Ramos (cell line): ENCODE measurements around the gene FOXL2NB.

Source experiments
- in situ Hi-C: fragments of 300-500 bp; cut with MboI; formaldehyde crosslinking; loops from one replicate; pipeline ENCODE4 v1.14.3; 2022; ENCODE audit warnings: low sequenced_read_pairs; ENCODE audit not compliant: unreplicated experiment

FOXL2NB gene

DNA sequence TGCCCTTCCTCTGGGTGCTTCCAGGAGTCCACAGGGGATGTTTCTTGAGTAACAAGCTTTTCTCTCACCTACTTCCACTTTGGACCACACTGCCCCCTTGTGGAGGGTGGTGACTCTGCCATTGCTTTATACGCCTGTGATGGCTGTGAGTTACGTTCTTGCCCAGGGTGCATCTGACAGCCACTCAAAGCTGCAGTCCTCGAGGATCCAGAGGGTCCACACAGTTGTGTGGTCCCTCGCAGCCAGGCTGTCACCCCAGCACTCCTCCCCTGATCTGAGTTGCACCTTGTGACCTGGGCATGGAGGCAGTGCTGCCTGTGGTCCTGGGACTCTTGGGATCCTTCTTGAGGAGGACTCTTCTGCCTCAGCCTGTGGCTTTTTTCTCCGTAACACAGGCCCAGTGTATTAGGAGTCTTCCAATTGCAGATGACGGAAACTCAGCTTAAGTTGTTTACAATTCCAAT is 23.5 kb upstream of the FOXL2NB start:
- in situ Hi-C loops: loop anchor here (5.0 kb wide), 1 partner anchor 461 kb away; no protein-coding TSS in a partner anchor

DNA sequence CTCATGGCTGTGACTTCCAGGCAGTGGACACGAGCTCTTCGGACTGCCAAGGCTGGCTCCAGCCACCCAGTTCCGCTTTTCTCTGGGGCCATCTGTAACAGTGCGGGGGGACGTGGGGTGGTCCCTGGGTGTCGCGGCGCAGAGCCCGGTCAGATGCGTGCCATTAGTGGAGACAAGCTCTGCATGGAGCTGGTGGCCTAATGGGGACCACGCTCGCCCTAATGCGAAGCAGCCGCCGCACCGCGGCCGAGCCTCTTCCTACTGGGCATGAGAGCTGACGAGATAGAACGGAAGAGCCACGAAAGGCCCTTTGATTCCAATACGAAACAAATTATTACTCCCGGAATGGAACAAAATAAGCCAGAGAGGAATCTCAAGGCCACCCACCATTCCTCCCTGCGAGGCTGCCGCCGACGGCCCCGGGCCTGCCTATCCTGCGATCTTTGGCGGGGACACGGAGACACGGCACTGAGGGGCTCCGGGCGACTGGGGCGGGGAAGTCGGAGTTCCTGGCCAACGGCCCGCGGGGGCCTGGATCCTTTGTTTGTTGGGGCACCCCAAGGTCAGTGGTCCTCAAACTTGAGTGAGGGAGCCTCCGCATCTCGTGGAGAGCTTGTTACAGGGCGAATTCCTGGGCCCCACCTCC is 18.2 kb upstream of the FOXL2NB start:
- in situ Hi-C loops: no loop called here

DNA sequence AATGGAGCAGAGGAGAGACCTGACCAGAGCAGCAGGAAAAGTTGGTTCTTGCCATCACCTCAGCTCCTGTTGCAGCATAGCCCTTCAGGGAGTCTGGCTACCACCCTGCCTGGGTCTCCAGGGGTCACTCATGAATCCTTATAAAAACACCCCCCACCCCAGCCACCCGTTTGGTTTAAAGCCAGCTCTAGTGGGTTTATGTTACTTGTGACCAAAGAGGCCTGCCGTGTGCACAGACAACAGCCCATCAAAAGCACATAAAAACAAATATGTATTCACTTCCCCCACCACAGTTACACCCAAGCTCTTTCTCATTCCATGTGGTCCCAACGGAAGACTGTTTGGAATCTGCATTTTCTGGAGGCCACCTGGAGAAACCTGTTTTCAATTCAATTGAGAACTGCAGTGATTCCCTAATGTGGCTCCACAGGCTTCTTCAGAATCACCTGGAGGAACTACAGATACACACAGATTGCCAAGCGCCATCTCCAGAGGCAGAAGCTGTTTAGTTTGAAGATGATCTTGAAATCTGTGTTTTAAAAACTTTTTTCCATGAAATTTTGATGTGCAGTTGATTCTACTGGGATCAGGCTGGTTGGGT is 13.8 kb upstream of the FOXL2NB start:
- in situ Hi-C loops: loop anchor here (10.0 kb wide), 1 partner anchor 868 kb away; no protein-coding TSS in a partner anchor

DNA sequence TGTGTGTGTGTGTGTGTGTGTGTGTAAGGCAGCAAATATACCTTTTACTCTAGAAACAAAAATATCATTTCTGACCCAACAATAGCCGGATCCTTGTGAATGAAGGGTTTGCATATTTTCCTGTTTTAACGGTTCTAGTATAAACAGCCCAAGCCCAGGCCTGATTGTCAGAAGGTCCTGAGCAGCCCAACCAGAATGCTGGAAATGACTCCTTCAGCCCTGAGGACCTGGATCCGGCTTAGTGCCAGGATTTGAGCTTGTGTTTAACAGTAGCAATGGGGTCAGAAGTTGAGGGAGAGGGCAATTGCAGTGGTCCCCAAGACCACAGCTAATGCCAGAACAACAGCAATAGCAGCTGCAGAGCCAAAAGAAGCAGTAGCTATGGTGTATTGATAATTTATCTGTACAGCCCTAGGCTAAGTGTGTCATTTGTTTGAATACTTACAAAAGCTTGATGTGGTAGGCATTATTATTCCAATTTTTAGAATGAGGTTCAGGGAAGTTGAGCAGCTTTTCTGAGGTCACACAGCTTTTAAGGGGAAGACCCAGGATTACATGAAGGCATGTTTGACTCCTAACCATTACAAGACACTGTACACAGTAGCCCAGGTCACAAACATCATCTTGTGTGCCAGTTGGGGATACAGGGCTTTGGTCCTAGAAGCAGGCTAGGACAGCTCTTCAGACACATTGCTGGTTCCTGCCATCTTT is 12.9 kb upstream of the FOXL2NB start:
- in situ Hi-C loops: loop anchor here (10.0 kb wide), 1 partner anchor 869 kb away; no protein-coding TSS in a partner anchor

DNA sequence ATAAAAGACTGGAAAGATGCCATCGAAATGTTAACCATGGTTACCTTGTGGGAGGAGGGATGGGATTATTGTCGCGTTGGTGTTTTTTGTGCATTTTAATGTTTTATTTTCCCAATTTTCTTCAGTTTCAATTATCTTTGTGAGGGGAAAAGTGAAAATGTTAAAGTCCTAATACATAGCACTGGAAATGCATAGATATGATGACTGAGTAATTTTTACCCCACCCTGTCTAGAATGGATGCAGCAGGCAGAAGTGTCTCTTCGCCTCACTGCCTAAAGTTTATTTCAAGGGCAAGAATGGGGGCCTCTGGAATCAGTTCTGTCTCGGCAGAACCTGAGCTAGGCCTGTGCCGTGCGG is 11.5 kb upstream of the FOXL2NB start:
- in situ Hi-C loops: loop anchor here (5.0 to 10.0 kb wide), 2 partner anchors 397 to 871 kb away; no protein-coding TSS in a partner anchor

DNA sequence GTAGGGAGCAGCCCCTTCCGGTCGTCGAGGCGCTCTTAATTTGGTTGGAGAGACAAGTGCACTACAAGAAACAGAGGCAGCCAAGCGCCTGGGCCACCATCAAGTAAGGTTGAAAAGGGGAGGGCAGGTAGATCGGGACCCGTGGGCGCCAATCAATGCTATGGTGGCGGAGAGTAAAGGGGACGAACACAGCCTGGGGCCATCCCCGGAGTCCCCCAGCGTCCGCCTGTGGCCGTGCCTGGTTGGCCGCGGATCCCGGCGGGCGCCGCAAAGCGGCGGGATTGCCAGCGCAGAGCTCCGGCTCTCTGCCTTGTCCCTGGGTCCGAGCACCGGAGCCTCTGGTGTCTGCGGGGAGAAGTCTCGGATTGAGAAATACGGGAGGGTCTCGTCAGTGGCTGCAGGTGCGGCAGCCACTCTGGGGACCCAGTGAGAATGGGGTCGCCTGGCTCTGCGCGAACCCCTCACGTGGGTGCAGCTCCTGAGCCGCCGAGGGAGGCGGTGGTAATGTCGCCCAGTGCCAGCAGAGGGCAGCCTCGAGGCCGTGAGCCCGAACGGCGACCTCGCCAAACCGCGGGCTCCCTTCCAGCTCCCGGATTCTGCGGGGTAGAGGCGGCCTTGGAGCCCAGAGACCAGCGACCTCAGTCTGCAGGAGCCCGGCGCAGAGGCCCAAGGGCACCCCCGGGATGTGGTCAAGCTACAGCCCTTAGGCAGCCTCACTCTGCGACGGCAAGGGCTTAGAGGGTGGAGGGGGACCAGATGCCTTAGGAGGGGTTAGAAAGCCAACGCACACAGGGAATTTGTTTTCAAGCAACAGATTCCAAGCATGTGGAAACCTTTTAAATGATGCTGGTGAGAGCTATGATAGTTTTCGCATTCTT is 10.9 kb upstream of the FOXL2NB start:
- in situ Hi-C loops: loop anchor here (5.0 to 10.0 kb wide), 2 partner anchors 396 to 871 kb away; no protein-coding TSS in a partner anchor

DNA sequence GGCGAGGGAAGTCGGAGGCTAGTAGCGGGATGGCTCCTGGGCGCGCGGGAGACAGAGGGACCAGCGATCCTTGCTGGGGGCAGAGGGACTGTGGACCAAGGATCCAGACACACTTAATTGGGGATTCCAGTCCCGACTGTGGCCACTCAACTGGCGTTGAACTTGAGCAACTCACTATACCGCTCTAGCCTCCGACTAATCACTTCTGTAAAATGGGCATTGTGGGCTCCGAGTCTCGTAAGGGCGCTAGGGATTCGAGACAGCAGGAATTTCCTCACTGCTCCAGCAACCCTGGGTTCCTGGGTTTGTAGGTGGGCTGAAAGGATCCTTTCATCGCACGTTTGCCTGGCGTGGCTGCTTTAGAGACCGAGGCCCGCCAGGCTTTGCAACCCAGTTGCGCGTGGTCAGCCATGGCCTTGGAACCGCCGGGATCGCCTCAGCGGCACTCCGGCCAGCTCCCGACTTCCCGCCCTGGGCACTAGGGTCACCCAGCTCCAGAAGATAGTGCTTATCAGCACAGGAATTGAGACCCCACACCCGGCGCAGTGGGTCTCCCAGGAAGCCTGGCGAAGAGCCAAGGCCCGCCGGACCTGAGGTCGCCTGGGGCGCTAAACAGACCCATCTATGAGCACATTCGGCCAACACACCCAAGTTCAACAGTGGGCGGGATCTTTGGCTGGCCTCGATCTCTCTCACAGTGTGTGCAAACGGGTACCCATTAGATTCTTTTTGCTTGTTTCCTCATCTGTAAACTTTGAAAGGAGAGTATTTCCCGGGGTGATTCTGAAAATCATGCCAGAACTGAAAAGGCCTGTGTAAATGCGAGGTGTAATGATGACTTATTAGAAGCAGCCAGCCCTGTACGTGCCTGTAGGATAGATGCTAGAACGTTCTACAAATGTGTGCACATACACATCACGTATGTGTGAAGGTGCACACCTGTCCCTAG is 10.0 kb upstream of the FOXL2NB start:
- in situ Hi-C loops: loop anchor here (5.0 to 10.0 kb wide), 2 partner anchors 395 to 872 kb away; no protein-coding TSS in a partner anchor

DNA sequence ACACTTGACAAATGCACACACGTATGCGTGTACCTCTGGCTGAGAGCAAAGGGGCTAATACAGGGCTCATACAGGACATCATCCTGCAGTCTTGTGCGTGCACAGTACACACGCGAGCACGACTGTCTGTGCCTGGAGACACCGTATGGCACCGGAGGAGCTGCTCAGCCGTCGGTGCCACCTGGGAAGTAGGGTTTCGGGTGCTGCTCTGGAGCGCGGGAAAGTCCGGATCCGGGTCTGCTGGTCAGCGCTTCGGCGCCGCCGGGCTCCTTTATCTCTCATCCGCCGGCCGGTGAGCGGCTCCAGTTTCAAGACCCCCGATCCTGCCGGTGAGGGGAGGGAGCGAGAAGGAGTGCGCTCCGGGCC is 9.3 kb upstream of the FOXL2NB start:
- in situ Hi-C loops: loop anchor here (5.0 to 10.0 kb wide), 2 partner anchors 395 to 873 kb away; no protein-coding TSS in a partner anchor

DNA sequence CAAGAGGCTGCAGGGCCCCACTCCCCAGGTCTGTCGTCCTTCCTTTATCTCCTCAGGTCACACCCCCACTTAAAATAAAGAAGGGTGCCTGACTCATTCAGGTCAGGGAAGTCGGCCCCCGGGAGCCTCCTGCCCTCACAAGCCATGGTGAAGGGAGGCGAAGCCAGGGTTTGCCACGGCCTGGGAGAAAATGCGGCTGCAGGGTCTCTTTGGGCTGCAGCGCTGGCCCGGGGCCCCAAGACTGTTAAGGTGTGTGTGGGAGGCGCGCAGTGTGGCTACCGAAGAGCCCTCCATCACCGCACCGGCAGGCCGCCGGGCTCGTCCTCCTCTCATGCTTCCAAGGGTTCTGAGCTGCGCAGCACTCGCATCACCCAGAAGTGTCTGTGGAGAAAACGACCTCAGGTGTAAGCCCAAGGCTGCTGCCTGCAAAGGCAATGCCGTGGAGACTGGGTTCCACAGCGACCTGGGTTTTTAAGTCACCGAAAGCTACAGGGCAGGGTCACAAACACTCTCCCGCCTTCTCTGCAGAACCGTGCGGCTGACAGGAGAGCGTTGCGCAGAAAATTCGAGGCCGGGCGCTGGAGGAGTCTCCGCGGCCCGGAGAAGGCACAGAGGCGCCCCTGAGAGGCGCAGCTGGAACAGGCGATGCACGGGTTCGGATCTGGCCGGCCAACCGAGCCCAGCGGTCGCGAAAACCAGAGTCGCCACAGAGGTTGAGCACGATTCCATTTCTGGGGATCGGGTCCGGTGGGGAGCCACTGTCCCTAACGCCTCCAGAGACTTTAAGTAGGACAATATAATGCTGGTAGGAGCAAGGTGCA is 8.8 kb upstream of the FOXL2NB start:
- in situ Hi-C loops: loop anchor here (5.0 to 10.0 kb wide), 2 partner anchors 394 to 873 kb away; no protein-coding TSS in a partner anchor

DNA sequence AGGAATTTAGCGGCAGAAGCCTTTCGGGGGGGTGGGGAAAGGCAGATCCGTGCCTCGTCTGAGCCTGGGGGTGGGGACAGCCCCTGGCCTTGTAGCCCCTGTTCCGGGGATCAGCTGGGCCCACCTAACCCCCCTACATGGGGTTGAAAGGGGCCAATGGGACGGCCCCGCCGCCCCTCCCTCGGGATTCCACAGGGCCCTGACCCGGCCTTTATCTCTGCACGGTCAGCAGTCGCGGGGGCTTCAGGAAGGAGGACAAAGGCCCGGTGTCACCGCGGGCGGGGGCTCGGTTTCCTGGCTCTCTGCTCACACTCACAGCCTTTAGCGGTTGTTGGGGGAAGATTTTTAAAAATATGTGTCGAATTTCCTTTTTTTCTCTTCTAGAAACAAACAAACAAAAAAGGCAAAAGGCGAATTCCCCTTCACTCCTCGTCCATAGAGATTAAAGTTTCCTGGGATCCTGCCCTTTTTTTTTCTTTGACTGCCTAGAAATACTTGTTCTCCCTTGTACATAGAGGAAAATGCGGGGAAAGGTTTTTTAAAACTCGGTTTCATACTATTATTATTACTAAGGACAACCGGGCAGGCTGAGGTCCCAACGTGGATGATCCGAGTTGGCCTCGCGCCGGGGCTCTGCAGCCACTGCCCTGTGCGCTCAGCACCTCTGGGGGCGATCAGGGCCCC is 8.0 kb upstream of the FOXL2NB start:
- in situ Hi-C loops: loop anchor here (5.0 to 10.0 kb wide), 2 partner anchors 393 to 874 kb away; no protein-coding TSS in a partner anchor

DNA sequence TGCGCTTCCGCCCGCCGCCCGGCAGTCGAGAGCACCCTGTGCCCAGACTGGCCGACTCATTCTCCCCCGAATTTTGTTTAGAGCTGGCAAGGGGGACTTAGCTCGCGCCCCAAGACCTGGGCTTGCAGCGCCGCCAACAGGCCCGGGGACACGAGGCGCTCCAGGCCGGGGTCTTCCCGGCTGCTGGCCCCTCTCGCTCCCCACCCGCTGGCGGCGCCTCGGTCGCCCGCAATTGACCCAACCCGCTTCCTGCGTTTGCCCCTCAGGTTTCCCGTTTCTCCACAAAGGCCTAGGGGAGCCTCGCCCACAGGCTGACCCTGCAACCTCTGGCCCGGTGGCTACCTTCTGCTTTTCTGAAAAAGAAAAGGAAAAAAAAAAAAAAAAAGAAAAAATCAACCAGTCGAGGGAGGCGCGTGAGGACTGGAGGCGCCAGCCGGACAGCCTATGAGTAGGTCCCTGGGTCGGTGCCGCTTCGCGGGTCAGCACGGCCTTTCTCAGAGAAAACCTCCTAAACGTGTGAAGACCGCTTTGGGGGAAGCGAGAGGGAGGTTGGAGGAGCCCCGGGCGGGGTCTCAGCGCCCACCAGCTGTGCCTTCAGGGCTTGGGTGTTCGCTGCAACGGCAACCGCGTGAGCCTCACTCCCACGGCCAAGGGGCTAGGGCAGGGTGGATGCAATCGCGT is 7.3 kb upstream of the FOXL2NB start:
- in situ Hi-C loops: loop anchor here (5.0 to 10.0 kb wide), 2 partner anchors 393 to 875 kb away; no protein-coding TSS in a partner anchor

DNA sequence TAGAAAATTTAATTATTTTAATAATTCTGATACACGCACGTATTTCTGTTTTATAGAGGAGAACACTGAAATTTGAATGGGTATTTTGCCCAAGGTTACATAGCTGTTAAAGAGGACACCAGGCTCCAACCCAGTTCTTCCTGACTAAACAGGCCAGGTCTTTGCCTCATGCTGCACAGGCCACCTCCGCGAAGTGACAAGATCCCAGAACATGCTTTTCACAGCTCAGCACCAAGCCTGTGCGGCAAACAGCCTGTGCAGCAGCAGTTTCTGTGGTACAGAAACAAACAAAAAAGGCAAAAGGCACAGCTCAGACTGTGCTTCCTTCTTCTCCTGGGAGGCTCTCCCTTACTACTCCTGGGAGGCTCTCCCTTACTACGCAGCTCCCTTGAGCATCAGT is 6.6 kb upstream of the FOXL2NB start:
- in situ Hi-C loops: no loop called here

DNA sequence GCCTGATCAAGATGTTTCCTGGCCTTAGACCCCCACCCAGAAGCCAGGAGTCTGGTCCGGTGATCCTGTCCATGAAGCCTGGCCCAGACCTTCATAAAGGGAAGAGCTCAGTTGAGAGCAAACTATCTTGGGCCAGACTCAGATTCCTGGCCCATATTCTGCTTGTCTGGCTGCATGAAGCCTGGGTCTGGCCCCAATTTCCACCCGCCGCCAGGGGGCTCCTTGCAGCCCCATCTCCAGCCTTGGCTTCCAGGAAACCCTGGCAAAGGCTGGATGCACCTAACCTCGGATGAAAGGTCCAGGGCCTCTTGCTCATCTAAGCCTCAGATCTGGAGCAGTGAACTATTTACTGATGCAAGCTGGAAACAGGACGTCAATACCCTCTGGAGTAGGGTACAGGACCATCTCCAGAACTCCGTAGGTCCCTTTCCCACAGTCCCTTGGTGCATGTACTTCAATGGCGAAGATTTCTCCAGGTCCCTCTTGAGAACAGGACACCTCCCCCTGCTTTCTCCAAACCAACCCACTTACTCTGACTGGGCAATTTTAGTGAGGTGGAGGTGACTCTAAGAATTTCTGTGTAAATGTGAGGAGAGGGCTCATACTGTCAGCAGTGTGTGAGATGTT is 5.6 kb upstream of the FOXL2NB start:
- in situ Hi-C loops: no loop called here

DNA sequence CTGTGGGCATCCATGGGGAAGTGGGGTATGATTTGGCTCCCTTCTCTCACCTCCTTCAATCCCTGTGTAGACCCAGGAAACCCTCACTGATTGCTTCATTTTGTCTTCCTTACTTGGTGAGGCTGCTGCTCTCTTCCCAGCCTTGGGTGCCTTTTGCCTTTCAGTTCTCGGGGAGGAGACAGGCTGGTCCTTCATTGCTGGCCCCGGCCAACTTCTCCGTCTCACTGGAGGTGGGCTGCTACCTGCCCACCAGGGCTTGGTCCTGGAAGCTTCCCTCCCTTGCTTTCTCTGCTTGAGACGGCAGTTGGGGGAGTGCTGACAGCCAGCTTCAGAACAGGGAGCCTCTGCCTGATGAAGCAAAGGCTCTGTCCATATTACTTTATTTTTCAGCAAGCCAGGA is 4.7 kb upstream of the FOXL2NB start:
- in situ Hi-C loops: no loop called here

DNA sequence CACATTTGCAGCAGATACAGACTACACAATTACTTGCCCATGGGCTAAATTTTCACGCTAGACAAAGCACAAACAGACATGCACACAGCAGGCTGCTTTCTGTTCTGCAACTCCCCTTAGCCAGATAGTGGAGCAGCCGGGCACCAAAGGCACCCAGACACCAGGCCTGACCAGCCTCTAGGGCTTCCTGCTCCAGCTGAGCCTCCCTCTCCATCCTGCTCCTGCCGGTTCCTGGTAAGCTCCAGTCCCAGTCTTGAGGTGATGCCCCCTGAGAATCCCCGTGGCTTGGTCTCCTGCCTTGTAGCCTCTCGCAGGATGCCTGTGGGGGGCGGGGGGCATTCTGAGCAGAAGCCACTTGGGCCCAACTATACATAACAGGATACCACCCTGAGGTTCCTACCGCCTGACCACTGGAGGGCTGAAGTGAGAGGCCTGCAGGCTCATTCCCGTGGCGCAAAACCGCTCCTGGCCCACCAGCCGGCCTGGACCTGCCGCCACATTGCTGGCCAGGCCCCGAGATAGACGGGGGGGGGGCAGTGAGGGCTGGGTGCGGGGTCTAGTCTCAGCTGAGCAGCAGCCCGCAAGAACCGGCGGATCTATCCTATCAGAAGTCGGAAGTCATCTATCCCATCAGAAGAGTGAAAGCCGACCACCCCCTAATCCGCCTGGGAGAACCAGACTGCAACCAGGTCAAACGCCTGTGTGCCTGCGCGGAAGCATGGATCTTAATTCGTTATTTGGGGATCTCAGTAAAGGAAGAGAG is 4.0 kb upstream of the FOXL2NB start:
- in situ Hi-C loops: no loop called here
